8988T (cell line): ENCODE data around the gene SH3RF3.

ENCODE experiments used
- DNase-seq: peaks from one replicate; pipeline ENCODE4 v3.0.0; 2011

SH3RF3 gene

DNA sequence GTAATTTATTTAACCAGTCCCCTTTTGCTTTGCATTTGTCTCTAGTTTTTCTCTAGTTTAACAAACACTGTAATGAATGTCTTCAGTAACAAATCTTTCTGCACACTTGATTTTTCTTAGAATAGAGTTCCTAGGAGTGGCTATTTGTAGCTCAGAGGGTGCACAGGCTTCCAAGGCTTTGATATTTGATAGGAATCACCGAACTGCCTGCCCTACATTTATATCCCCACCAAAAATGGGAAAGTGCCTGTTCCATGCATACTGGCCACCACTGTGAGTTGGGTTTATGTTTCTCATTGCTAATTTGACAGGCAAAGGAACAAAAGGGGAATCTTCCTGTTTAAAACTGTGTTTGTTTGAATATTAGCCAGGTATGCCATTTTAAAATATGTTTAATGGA is 238.7 kb downstream of the SH3RF3 start:
- no peak for DNase-seq

DNA sequence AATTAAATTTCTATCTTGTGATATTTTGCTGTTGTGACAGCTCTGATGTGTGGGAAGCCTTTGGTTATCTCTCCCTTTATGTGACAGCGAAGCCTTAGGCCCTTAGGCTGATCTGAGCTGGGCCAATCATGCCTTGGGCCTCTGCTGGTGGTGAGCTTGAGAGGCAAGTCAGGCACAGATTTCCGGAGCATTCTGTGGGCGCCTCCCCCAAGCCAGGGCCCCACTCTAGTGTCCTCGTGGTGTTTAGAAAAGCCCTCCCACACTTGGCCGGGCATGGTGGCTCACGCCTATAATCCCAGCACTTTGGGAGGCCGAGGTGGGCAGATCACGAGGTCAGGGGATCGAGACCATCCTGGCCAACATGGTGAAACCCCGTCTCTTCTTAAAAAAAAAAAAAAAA is 239.8 kb downstream of the SH3RF3 start:
- DNase-seq, result no peak

DNA sequence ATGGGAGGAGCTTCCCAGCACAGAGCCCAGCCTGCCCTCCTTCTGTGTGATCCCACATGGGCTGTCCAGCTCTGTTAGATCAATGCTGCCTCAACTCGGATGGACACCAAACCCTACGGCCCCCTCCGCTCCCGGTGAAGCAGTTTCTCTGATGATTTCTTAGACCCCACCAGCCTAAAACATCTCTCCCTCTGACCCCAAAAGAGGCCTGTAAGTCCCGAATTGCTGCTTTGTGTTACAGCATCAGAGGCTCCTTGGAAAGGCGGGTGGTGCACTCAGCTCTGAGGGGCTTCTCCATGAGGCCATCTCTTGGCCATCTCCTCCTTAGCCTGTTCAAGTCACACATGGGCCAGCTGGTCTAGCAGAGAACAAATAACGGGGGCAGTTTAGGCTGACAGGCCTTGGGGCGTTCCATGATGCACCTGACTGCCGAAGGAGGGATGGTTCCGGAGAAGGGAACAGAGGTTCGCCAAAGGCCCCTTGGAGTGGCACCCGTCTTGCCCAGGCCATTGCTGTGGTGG is 240.7 kb downstream of the SH3RF3 start:
- no peak for DNase-seq

DNA sequence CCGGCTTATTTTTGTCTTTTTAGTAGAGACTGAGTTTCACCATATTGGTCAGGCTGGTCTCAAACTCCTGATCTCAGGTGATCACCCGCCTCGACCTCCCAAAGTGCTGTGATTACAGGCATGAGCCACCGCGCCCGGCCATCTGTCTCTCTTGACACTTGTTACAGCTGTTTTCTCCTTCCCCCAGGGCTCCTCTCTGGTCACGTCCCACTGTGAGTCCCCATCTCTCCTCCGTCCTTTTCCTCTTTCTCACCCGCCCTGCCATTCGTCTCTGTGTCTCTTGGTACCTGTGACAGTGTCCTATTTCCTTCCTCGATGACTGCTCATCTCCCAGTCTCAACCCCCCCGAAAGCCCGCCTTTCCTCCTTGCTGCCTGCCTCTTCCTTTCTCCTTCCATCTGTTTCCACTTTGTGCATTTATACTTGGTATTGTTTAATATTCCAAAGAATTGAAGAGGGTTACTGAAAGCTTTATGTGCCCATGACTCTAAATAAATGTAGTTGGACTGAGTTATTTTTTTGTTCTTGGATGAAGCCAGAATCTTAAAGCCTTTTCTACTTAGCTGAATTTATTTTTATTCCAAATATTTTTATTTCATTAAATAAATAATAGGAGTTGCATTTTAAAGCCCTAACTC is 241.5 kb downstream of the SH3RF3 start:
- no peak for DNase-seq

DNA sequence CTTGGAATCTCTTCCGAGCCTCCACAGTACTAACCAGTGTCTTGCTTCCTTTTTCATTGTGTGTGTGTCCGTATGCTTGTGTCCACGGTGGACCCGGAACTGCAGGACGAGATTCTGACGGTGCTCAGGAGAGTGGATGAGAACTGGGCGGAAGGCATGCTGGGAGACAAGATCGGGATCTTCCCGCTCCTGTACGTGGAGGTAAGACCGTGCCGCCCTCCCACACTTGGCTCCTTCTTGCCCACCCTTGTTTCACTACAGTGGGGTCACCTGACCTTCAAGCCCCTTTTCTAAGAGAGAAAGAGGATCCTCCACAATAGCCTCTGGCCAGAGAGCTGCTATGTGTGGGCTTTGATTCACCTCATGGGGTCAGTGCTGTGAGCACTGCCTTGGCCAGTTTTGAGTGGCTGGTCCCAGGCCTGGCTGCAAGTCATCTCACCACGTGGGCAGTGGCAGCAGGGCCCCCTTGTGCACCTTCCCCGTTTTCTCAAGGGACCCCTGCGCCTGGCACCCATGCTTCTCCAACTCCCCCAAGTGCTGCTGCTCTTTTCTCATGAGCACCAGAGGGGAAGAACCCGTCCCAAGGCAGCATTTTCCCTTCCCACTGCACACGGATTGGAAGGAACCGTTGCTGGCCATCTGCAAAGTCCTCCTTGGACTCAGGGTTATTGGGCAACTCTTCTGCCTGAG is 242.6 kb downstream of the SH3RF3 start:
- no peak for DNase-seq

DNA sequence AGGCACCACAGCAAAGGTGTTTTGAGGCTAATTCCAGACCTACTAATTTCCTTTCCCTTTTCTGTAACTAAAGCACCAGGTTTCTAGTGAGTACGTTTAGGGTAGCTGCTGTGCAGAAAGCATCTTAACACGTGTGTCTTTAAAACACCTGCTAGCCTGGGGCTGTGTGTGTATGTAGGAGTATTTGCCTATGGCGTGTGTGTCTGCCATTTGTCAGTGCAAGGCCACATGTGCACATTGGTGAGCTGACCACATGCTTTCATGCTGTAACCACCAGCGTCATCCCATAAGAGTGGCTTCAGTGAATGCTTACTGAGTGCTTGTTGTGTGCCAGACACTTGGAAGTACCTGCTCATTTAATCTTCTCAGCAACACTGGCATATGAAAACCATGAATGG is 243.2 kb downstream of the SH3RF3 start:
- no peak for DNase-seq

DNA sequence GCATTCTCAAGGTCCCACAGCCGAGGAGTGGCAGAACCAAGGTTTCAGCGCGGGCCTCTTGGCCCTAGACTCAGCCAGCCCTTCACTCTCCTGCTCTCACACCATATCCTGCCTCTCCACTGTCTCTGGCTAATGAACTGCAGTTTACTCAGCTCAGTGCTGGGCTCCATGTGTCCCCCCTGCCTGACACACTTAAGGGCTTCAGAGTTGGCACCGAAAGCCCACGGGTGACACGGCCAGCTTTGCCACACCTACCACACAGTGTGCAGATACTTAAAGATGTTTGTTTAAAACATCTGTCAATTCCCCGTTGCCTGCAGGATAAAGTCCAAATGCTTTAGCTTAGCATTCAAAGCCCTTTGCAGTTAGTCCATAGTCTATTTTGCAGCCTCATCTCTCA is 243.6 kb downstream of the SH3RF3 start:
- DNase-seq, result no peak

DNA sequence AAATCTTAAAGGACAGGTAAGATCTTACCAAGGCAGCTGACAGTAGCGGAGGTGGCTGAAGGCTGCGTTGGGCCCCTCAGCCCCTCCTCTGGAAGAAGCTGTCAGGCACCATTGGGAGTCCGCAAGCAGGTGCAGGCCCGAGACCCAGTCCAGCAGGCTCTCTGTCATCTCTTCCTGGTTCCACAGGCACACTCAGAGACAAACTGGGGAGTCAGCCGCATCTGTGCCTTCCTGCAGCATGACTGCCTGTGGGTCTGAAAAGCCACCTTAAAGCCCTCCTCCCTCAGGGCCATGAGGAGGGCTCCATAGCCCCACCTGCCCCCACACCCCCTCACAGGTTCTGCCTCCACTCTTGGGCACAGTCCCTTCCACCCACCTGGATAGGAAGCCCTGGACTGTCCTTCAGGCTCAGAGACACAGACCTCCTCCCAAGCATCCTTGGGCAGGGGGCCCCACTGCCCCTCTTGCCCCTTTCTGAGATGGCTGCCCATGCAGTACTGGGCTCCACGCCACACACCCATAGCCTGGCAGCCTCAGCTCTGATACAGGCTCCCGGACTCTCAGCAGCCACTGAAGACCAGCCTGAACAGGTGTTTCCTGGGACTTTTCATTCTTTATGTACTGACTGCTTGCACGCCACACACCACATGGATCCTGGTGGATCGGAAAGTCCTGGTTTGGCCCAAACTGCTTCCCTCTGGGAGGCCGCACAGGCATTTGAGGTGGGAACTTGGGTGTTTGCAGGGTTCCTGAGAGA is 245.0 kb downstream of the SH3RF3 start:
- DNase-seq, result no peak

DNA sequence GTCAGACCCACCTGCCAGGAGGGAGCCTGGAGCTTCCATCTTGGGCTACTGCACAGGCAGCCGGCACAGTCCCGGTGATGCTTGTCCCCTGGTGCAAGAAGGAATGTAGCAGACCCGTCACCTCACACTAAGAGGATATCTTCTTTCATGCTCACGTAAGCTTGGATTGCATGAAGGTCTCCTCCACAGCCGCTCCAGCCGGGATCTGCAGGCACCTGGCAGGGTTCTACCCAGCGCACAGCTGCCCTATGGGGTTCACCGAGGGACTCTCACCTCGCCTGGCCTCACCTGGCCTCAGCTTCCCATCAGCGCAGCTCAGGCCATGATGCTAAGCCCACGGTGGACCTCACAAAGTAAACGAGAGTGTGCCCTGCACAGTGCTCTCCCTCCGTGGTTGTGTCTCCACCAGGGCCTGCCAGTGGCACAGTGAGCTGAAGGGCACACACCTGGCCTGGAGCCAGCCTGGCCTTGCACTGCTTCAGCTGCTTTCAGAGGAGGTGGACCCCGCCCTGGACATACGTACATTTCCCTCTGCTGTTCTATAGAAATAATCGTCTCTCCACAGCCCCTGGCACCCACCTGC is 245.6 kb downstream of the SH3RF3 start:
- no peak for DNase-seq

DNA sequence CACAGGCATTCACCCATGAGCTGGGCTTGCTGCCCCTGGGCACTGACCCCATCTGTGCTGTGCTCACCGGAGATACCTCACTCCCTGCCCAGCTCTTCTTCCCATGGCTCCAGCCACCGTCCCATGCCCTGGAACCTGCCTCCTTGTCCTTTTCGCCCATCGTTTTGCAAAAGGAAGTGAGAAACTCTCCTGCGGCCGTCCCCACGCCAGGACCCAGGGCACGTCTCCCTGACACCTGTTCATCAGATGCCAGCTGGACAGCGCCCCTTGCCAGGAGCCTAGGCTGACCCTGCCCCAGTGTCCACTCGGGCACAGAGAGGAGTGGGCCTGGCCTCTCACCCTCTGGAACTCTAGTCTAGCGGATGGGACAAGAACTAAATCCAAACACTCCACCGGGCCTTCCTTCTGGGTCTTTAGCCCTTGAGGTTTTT is 246.1 kb downstream of the SH3RF3 start:
- no peak for DNase-seq

DNA sequence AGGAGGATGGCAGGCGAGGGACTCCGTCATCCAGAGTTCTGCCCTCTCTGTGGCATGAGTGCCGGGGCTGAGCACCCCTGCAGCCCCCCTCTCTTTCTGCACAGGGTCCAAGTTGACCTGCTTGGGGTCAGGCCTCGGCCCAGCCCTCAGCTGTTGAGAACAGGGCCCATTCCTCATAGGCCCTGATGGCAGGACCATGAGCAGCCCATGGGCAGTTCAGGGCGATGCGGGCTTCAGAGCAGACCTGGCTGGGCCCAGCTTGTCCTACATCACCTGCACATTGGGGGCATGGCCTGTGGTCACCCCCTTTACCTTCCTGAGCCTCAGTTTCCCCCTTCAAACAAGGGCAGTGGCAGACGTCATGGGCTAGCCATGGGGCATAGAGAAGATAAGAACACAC is 246.7 kb downstream of the SH3RF3 start:
- no peak for DNase-seq

DNA sequence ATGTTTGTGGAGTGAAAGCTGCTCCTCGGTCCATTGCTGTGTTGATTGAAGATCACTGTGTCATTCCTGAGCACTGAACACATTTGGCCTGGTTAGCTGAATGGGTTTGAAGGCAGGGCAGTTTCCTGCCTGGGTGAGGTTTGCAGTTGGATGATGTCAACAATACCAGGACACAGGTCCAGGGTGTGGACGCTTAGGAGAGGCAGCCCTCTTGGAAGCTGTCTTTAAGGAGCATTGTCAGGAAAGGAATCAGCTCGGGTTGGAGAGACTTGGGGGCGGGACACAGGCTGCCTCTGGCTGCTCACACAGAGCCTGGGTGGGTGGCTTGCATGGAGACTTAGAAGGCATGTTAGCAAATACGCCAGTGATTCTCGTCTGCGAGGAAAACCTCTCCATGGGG is 247.1 kb downstream of the SH3RF3 start:
- no peak for DNase-seq

DNA sequence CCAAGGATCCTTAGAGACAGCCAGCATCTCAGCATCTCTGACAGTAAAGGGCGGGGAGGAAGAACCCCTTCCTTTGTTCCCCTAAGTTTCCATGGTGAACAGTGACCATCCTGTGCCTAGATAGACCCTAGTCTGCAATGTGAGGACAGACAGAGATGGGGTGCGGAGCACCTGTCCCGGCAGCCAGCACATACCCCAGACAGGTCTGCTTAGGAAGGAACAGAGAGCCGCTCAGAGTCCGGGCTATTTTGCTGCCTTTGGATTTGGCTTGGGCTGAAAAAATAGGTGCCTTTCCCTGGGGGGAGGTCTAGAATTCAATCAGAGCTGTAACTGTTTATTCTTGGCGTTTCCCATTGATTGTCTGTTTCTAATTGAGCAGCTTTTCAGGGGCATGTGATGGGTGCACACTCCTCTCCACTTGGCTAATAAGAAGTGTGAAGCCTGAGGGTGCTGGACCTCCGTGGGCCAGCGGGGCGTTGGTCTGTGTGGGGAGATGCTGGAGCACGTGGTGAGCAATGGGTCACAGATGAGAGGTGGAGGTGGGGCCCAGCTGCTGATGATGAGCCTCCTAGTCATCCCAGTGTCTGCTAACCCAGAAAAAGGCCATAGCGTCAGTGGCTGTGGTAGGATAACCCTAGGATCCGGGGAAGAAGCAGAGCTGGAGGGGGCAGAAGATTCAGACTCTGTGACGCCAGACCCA is 247.9 kb downstream of the SH3RF3 start:
- peak; percentile 10 for DNase-seq

DNA sequence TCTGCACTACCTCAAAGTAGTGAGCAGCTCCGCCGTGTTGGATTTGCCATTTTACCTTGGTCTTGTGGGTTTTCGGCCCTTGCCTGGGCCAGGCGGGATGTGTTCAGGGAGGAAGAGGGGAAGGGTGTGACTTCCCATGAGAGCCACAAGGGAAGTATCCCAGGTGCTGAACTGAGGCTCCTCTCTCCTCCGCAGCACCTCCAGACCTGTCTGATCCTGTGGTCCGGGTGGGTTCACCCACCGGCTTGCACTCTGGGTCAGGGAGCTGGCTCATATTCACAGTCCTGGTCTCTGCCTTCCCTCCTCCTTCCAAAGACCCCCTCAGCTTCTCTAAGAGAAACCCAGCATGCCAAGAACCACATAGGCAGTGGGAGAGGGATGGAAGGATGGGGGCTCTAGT is 249.0 kb downstream of the SH3RF3 start:
- DNase-seq, result peak; percentile 7

DNA sequence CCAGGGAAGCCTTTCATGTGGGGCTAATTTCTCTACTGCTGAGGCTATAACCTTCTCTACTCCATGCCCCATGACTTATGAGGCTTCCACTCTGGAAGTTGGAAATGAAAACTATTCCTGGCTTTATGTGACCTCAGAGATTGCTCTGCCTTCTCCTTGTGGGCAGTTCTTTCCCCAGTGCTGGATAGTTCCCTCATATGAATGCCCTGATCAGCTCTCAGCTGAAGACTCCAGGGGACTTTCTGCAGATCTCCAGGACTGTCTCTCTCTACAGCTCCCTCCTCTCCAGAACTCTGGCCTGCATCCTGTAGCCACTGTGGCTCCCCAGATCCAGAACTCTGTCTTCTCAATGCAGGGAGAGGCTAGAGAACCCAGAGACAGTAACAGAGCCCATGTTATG is 249.7 kb downstream of the SH3RF3 start:
- peak; percentile 2 for DNase-seq

DNA sequence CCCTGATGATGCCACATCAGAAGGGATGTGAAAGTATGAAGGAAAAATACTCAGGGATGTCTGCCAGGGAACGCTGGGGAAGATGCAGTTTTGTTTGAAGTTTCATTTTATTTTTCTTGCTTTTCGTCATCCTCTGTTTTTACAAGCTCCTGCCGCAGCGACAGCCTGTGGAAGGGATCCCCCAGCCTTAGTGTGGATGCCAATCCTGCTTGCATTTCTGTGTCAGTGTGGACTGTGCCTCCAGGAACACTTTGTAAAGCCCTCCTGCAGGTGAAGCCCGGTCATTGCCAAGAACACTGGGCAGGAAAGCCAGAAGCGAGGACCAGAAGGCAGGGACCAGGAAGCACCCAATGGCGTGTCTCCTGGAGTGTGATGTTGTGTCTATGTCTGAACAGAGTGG is 250.5 kb downstream of the SH3RF3 start:
- DNase-seq, result peak; percentile 1

DNA sequence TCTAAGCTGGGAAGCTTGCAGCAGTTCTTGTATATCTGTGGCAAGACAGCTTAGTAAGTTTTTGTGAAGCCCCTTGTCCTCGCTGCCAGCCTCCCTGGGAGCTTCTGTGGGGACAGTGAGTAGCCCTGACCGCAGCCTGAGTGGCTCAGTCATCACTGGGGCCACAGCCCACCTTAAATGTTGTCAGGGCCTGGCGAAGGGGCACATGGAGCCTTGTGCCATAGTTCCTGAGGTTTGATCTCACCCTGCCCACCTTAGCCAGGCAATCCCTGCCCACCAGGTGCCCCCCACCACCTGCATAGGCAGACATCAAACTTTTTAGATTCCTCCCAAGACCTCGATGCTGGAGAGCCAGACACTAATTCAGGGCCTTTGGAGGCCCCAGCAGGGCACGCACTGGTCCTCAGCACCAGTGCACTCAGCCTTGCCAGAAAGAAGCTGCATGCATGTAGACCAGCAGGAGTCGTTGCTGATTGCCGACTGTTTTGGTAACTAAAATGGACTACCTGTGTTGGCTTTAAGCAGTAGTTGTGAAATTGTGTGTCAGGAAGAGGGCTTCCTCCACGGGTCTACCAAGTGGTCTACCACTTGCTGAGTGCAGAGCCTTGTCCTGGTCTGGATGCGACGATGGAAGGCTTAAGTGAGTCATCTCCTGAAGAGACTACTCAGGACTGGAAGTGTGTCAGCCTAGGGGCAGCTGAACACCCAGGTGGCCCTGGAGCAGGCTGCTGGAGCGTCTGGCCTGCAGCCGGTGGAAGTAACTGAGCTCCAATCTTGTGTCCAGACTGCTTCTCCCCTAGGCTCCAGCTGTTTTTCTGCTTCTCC is 251.7 kb downstream of the SH3RF3 start:
- DNase-seq, result peak; percentile 18

DNA sequence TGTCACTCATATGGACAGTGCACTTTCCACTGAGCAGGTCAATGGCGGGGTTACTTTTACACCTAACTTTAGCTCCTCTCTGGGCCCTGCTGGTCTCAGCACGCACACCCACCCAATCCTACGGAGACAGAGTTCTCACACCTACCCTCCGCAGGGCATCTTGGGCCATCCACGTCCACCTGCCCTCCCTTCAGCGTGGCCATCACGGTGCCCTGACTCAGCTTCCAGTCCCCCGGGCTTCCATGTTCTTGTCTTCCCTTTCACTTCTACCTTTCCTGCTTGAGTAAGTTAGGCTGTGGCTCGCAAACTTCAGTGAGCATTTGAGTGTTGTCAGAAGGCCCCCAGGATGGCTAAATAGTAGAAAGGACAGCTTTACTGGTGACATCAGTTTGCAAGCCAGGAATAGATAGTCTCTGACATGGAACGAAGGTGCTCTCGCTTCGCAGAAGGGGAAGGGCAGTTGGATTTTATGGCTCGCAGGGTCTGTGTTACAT is 252.4 kb downstream of the SH3RF3 start:
- DNase-seq, result peak; percentile 0

DNA sequence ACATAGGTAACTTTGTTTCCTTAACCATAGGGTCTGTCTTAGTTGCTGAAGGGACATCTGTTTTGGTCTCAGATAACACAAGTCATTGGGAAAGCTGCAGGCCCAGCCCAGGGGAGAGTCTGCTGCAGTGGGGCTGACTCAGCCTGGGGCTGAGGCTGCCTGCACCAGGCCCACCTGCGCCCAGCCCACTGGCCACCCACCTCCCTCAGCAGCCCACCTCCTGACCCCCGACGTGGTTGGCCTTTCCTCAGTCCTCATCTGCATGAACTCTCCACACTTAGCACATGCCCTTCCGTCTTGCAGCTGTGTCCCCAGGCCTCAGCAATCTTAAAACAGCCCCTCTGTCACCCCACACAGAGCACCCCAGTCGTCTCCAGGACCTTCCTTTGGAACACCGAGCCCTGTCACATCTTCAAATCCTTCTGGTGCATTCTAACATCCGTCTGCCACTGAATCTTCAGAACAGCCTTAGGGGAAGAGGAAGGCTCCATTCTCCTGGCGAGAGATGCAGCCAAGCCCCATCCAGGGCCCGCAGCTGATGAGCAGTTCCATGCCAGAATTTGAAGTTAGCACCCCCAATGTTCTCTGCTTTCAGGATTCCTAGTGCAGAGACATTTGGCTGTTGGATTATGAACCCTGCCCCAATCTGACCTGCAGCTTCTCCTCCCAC is 253.4 kb downstream of the SH3RF3 start:
- peak; percentile 1 for DNase-seq

DNA sequence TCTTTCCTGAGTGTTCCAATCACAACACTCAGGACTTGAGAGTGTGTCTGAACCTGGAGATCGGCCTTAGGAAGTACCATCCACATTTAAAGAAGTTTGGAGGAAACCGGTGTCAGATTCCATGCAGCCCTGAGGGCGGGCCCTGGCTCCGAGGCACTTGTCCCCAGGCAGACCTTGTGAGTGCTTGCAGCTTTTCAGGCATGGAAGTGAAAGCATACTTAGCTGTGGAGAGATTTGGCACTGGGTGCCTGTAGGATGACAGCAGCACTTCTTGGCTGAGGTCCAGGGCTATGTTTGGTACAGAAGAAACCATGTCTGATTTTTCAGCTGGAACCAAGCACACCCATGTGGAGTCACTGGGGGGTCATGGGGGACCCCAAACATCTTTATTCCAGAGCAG is 253.9 kb downstream of the SH3RF3 start:
- no peak for DNase-seq
